ENCODE results near the gene KISS1R.

The KISS1R gene

DNA sequence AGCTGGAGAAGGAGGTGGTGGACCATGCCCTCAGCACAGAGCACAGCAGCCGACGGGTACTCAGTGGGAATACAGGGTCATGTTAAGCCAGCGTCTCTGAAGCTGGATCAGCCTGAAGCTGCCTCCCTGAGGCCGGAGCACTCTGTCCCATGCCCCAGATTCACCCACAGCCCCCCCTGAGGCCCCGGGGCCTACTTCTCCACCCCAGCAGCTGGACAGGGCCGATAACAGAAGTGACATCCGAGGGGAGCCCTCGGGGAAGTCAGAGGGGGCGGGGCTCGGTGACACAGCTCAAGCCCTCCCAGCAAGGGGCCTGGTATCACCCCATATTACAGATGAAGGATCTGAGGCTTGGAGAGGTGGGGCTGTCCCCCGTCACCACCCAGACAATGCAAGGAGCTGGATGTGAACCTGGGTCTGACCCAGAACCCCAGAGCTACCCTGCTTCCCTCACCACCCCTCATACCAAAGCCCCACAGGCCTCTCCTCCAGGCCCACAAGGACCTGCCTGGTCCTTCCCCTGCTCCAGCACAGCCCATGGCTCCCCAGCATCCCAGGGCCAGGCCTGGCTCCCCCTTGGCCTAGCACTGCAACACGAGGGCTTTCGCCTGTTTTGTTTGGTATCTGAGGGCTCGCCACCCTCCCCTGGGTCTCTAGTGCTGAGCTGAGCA, 9.8 kb upstream of the KISS1R start:
- ChIA-PET CTCF (interaction anchor here (0.7 to 2.7 kb wide), 7 partner anchors 9 to 138 kb away, joined by 3 to 15 read pairs (median 5); partner anchors contain the start of genes MED16 and RNU6-9), POLR2A (interaction anchor here (0.8 to 3.1 kb wide), 3 partner anchors 14 to 40 kb away, joined by 3 to 20 read pairs (median 4); partner anchors contain the start of genes MED16 and RNU6-9)
- peak; percentile 89 to 98 (median 96) for DNase-seq
- Histone ChIP-seq H3K4me3 (ENCODE audit: control insufficient read depth in 1 of 7, extremely low read depth in 1 of 7, insufficient read depth in 4 of 7, low read depth in 2 of 7, low read length in 6 of 7) (peak overlapping the region in 4 of 7 experiments; percentile 10 to 57 (median 23)), H3K27me3 (replicated peaks in 2 of 5; ENCODE audit: control insufficient read depth in 4 of 5, insufficient read depth in 5 of 5, low read length in 4 of 5) (no peaks in the 10 kb centered on the region), H3K27ac (ENCODE audit: insufficient read depth in 1 of 2, low read depth in 1 of 2, low read length in 2 of 2, poor library complexity in 1 of 2, severe bottlenecking in 2 of 2) (peak overlapping the region; percentile 62 to 96), H3K4me1 (ENCODE audit: control extremely low read depth in 1 of 4, control insufficient read depth in 4 of 4, insufficient read depth in 4 of 4, low read length in 3 of 4) (peaks cover 10 to 56% (median 52%) of the 10 kb centered on the region in 4 experiments), H3K9me3 (ENCODE audit: control extremely low read depth in 1 of 5, control insufficient read depth in 4 of 5, insufficient read depth in 2 of 5, low read depth in 1 of 5, low read length in 4 of 5) (no peaks in the 10 kb centered on the region), H3K36me3 (ENCODE audit: control insufficient read depth in 4 of 4, insufficient read depth in 4 of 4, low read length in 3 of 4) (peaks cover 0 to 9% (median 2%) of the 10 kb centered on the region in 4 experiments)
- WGBS (ENCODE audit: insufficient coverage), result 38% methylated on average over 9 of the region's 14 CpGs

DNA sequence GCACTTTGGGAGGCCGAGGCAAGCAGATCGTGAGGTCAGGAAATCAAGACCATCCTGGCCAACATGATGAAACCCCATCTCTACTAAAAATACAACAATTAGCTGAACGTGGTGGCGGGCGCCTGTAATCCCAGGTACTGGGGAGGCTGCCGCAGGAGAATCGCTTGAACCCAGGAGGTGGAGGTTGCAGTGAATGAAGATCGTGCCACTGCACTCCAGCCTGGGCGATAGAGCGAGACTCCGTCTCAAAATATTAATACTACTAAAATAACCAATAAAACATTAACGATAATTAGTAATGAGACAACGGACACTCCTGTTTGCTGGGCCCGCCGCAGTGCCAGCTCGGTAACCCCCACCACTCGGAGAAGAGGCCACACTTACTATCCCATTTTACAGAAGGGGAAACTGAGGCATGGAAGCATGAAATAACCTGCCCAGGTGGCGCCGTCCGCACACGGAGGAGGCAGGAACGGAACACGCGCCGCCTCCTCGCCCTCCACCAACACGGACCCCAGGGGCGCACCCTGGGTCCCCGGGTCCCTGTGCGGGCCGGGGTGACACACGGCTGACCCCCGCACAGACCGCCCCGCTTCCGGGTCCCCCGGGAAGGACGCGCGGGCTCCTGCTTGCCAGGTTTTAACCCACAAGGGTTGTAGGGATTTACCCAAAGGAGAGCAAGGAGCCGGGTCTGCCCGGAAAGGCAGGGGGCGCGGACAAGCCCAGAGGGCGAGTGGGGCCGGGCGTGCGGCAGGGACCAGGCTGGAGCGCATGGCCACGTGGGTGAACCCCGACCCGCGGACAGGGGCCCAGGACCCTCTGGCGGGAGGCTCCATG, 5.7 kb upstream of the KISS1R start:
- H3K4me3 ChIP-seq (ENCODE audit: control insufficient read depth in 1 of 7, extremely low read depth in 1 of 7, insufficient read depth in 4 of 7, low read depth in 2 of 7, low read length in 6 of 7), result peak overlapping the region in 6 of 7 experiments; percentile 19 to 63 (median 40)
- no peak for DNase-seq
- peaks cover 0 to 2% (median 0%) of the 10 kb centered on the region in 4 experiments for H3K36me3 ChIP-seq (ENCODE audit: control insufficient read depth in 4 of 4, insufficient read depth in 4 of 4, low read length in 3 of 4)
- peaks cover 10 to 56% (median 54%) of the 10 kb centered on the region in 4 experiments for H3K4me1 ChIP-seq (ENCODE audit: control extremely low read depth in 1 of 4, control insufficient read depth in 4 of 4, insufficient read depth in 4 of 4, low read length in 3 of 4)
- H3K27me3 ChIP-seq (replicated peaks in 2 of 5; ENCODE audit: control insufficient read depth in 4 of 5, insufficient read depth in 5 of 5, low read length in 4 of 5), result no peaks in the 10 kb centered on the region
- 85% methylated on average over 40 of the region's 54 CpGs for WGBS (ENCODE audit: insufficient coverage)
- H3K27ac ChIP-seq (ENCODE audit: insufficient read depth in 1 of 2, low read depth in 1 of 2, low read length in 2 of 2, poor library complexity in 1 of 2, severe bottlenecking in 2 of 2), result peak overlapping the region in 1 of 2 experiments; percentile 43
- ChIA-PET CTCF (interaction anchor here (0.9 kb wide), 1 partner anchor 49 kb away, joined by 4 read pairs; no protein-coding TSS in a partner anchor), POLR2A (interaction anchor here (0.7 kb wide), 1 partner anchor 178 kb away, joined by 3 read pairs; no protein-coding TSS in a partner anchor)
- no peaks in the 10 kb centered on the region for H3K9me3 ChIP-seq (ENCODE audit: control extremely low read depth in 1 of 5, control insufficient read depth in 4 of 5, insufficient read depth in 2 of 5, low read depth in 1 of 5, low read length in 4 of 5)

DNA sequence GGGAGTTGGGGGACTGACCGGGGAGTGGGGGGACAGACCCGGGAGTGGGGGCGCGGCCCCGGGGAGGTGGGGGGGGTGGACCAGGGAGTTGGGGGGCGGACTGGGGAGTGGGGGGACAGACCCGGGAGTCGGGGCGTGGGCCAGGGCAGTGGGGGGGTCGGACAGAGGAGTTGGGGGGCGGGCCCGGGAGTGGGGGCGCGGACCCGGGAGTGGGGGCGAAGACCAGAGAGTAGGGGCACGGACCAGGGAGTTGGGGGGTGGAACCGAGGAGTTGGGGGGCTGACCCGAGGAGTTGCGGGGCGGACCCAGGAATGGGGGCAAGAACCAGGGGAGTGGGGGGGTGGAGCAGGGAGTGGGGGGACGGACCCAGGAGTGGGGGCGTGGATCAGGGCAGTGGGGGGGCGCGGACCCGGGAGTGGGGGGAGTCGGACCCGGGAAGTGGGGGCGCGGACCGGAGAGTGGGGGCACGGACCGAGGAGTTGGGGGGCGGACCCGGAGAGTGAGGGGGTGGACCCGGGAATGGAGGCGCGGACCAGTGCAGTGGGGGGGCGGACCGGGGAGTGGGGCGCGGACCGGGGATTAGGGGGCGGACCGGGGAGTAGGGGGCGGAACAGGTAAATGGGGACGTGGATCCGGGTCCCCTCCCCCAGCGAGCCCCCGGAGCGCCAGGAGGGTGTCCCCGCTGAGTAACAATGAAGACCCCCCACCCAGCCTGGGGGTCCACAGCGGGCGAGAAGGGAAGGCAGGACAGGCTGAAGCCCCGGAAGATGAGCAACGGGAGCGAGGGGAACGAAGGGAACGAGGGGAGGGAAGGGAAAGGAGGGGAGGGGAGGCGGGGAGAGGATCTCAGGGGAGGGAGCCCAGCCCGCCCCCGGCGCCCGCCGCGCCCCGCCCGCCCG, 4.7 kb upstream of the KISS1R start:
- DNase-seq, result peak in 1 of 3 donors; percentile 51
- Histone ChIP-seq H3K36me3 (ENCODE audit: control insufficient read depth in 4 of 4, insufficient read depth in 4 of 4, low read length in 3 of 4) (peaks cover 0 to 2% (median 0%) of the 10 kb centered on the region in 4 experiments), H3K4me1 (ENCODE audit: control extremely low read depth in 1 of 4, control insufficient read depth in 4 of 4, insufficient read depth in 4 of 4, low read length in 3 of 4) (peaks cover 10 to 54% (median 52%) of the 10 kb centered on the region in 4 experiments), H3K4me3 (ENCODE audit: control insufficient read depth in 1 of 7, extremely low read depth in 1 of 7, insufficient read depth in 4 of 7, low read depth in 2 of 7, low read length in 6 of 7) (peak overlapping the region; percentile 60 to 93 (median 78)), H3K27me3 (replicated peaks in 2 of 5; ENCODE audit: control insufficient read depth in 4 of 5, insufficient read depth in 5 of 5, low read length in 4 of 5) (peaks cover 0 to 2% (median 0%) of the 10 kb centered on the region in 5 experiments), H3K9me3 (ENCODE audit: control extremely low read depth in 1 of 5, control insufficient read depth in 4 of 5, insufficient read depth in 2 of 5, low read depth in 1 of 5, low read length in 4 of 5) (no peaks in the 10 kb centered on the region), H3K27ac (ENCODE audit: insufficient read depth in 1 of 2, low read depth in 1 of 2, low read length in 2 of 2, poor library complexity in 1 of 2, severe bottlenecking in 2 of 2) (peak overlapping the region; percentile 70 to 91)
- POLR2A ChIA-PET, result interaction anchor here (0.6 kb wide), 1 partner anchor 31 kb away, joined by 3 read pairs; no protein-coding TSS in a partner anchor
- WGBS (ENCODE audit: insufficient coverage), result under 1% methylated on average over 33 of the region's 69 CpGs
- CTCF ChIA-PET, result no interaction called here

DNA sequence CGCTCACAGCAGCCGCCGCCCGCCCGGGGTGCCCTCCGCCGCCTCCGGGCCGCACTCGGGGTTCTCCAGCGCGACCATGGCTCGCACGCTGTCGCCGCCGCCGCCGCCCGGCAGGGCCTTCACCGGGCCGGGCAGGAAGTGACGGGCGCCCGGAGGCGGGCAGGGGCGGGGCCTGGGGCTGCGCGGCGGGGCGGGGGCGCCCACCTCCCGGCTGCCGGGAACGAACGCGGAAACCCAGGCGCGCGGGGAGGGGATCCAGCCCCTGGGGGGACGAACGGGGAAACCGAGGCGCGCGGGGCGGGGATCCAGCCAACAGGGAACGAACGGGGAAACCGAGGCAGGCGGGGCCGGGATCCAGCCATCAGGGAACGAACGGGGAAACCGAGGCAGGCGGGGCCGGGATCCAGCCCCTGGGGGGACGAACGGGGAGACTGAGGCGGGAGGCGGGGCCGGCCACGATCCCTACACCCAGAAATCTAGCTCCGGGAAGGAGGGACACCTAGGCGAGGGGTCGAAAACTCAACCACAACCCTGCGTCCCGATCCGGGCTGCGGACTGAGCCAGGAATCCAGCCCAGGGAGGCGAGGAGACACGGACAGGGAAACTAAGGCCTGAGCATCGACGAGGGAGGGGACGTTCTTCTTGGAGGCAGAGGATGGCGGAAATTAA, 3.9 kb upstream of the KISS1R start, which contains the start of gene R3HDM4:
TSS of gene R3HDM4 (minus strand) at position 140 of the 669 bp plus-strand sequence. CDS start at position 78, 62 bp downstream.
- H3K27ac ChIP-seq (ENCODE audit: insufficient read depth in 1 of 2, low read depth in 1 of 2, low read length in 2 of 2, poor library complexity in 1 of 2, severe bottlenecking in 2 of 2), result peak within 1 kb of the TSS; percentile 79 to 91
- H3K36me3 ChIP-seq (ENCODE audit: control insufficient read depth in 4 of 4, insufficient read depth in 4 of 4, low read length in 3 of 4), result peaks cover 0 to 2% (median 0%) of the 10 kb centered on the region in 4 experiments
- POLR2A ChIA-PET, result interaction anchor here (0.6 kb wide), 2 partner anchors 8 to 31 kb away, joined by 3 read pairs; no protein-coding TSS in a partner anchor
- peak within 1 kb of the TSS; percentile 60 to 93 (median 78) for H3K4me3 ChIP-seq (ENCODE audit: control insufficient read depth in 1 of 7, extremely low read depth in 1 of 7, insufficient read depth in 4 of 7, low read depth in 2 of 7, low read length in 6 of 7)
- peak; percentile 69 to 83 (median 75) for DNase-seq
- H3K9me3 ChIP-seq (ENCODE audit: control extremely low read depth in 1 of 5, control insufficient read depth in 4 of 5, insufficient read depth in 2 of 5, low read depth in 1 of 5, low read length in 4 of 5), result no peaks in the 10 kb centered on the region
- peaks cover 5 to 54% (median 52%) of the 10 kb centered on the region in 4 experiments for H3K4me1 ChIP-seq (ENCODE audit: control extremely low read depth in 1 of 4, control insufficient read depth in 4 of 4, insufficient read depth in 4 of 4, low read length in 3 of 4)
- under 1% methylated on average over 59 of the region's 76 CpGs for WGBS (ENCODE audit: insufficient coverage)
- peaks cover 0 to 10% (median 3%) of the 10 kb centered on the region in 5 experiments for H3K27me3 ChIP-seq (replicated peaks in 2 of 5; ENCODE audit: control insufficient read depth in 4 of 5, insufficient read depth in 5 of 5, low read length in 4 of 5)
- CTCF ChIA-PET, result interaction anchor here (1.4 kb wide), 1 partner anchor 48 kb away, joined by 4 read pairs; no protein-coding TSS in a partner anchor

DNA sequence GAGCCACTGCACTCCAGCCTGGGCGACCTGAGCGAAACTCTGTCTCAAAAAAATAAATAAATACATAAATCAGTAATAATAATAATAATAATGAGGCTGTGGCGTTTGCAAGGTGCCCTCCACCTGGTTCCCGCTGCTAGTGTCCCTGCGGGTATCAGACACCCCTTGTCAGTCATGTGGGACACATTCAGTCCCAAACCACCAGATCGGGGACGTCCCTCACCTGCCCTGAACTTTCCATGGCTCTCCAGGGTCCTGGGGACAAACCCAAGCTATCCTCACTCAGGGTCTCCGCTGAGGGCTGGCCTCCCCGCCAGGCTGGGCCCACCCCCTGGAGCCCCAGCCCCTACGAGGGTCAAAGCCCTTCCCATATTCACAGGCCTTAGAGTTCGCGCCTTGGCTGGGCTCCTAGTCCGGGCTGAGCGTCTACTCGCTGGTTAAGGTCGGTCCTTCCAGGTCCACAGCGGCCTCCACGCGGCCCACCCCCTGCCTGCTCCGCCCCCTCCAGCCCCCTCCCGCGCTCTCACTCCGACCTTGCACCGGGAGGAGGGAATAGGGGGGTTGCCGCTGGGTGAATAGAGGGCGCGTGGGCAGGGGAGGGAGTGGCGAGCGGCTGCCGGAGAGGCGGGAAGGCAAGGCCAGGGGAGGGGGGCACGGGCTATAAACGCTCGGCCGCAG, 349 bp upstream of the KISS1R start:
- ChIA-PET CTCF (interaction anchor here (1.1 to 2.3 kb wide), 4 partner anchors 9 to 53 kb away, joined by 3 to 16 read pairs (median 3); no protein-coding TSS in a partner anchor), POLR2A (no interaction called here)
- H3K4me1 ChIP-seq (ENCODE audit: control extremely low read depth in 1 of 4, control insufficient read depth in 4 of 4, insufficient read depth in 4 of 4, low read length in 3 of 4), result peaks cover 0 to 48% (median 43%) of the 10 kb centered on the region in 4 experiments
- 15% methylated on average over 25 of the region's 35 CpGs for WGBS (ENCODE audit: insufficient coverage)
- H3K27me3 ChIP-seq (replicated peaks in 2 of 5; ENCODE audit: control insufficient read depth in 4 of 5, insufficient read depth in 5 of 5, low read length in 4 of 5), result peaks cover 0 to 41% (median 9%) of the 10 kb centered on the region in 5 experiments
- peak in 2 of 3 donors; percentile 70 to 74 for DNase-seq
- H3K4me3 ChIP-seq (ENCODE audit: control insufficient read depth in 1 of 7, extremely low read depth in 1 of 7, insufficient read depth in 4 of 7, low read depth in 2 of 7, low read length in 6 of 7), result peak overlapping the region in 6 of 7 experiments; percentile 18 to 68 (median 59)
- H3K36me3 ChIP-seq (ENCODE audit: control insufficient read depth in 4 of 4, insufficient read depth in 4 of 4, low read length in 3 of 4), result no peaks in the 10 kb centered on the region
- H3K9me3 ChIP-seq (ENCODE audit: control extremely low read depth in 1 of 5, control insufficient read depth in 4 of 5, insufficient read depth in 2 of 5, low read depth in 1 of 5, low read length in 4 of 5), result no peaks in the 10 kb centered on the region
- no peak overlapping the region for H3K27ac ChIP-seq (ENCODE audit: insufficient read depth in 1 of 2, low read depth in 1 of 2, low read length in 2 of 2, poor library complexity in 1 of 2, severe bottlenecking in 2 of 2)
